Mammary epithelial cell (primary cell): ENCODE results near the gene PMAIP1.

Experiments used
- CTCF ChIP-seq, 2 donors: IDR thresholded peaks in 1 of 2; conservative IDR thresholded peaks in 1 of 2; 2 replicates each; pipeline ENCODE4 v1.5.1; 2011 to 2012; ENCODE audit warnings: inconsistent platforms in 2 of 2, low read length in 2 of 2, mild to moderate bottlenecking in 2 of 2, control low read depth in 1 of 2, low read depth in 1 of 2; ENCODE audit not compliant: insufficient read depth in 1 of 2; ENCODE audit errors: extremely low read depth in 1 of 2
- EZH2 ChIP-seq: IDR thresholded peaks from 2 replicates; pipeline ENCODE4 v1.6.1; 2012; ENCODE audit warnings: low read length, inconsistent platforms, borderline replicate concordance

- no peak for TF ChIP-seq EZH2
- no peak for TF ChIP-seq CTCF (conservative IDR thresholded peaks at IDR 0.05 in 1 of 2, IDR thresholded peaks at IDR 0.05 in 1 of 2; ENCODE audit: extremely low read depth in 1 of 2, insufficient read depth in 1 of 2, low read depth in 1 of 2, low read length in 2 of 2)
These were observed 11.2 kb downstream of the PMAIP1 start for GRCh38 chr18:59910967-59911366.
